Measurements from ENCODE around the gene CACYBP. TPM values are rescaled to one million over a fixed set of nuclear protein-coding genes. Genes with fewer than 3 reads are reported as not detected.

Gene CACYBP
- 142 TPM for polyA plus RNA-seq (2012; ENCODE audit: missing spikeins)

- FAIRE-seq: peak; percentile 57
- TF ChIP-seq POLR2AphosphoS5 (IDR thresholded peaks at IDR 0.05; ENCODE audit: low read depth, low read length) (no peak), TAF1 (IDR thresholded peaks at IDR 0.05; ENCODE audit: borderline replicate concordance, low read depth, low read length) (peak; percentile 33; the same call in 1 of the 2 replicates)
- no peak for DNase-seq (ENCODE audit: insufficient read length)
These were observed at the start of gene CACYBP for GRCh38 chr1:174999936-175000696. TSS of gene CACYBP (plus strand) at chr1:174999947. CDS start at chr1:175000181, 234 bp downstream.

- DNase-seq (ENCODE audit: insufficient read length): no peak
- peak; percentile 85 for FAIRE-seq
- TF ChIP-seq TAF1 (IDR thresholded peaks at IDR 0.05; ENCODE audit: borderline replicate concordance, low read depth, low read length) (no peak), POLR2A (IDR thresholded peaks at IDR 0.05; ENCODE audit: low read depth, low read length) (no peak), POLR2AphosphoS5 (IDR thresholded peaks at IDR 0.05; ENCODE audit: low read depth, low read length) (no peak)
These were observed 46.3 kb upstream of the CACYBP start for GRCh38 chr1:174953285-174954072.

- TF ChIP-seq POLR2A (IDR thresholded peaks at IDR 0.05; ENCODE audit: low read depth, low read length) (no peak), POLR2AphosphoS5 (IDR thresholded peaks at IDR 0.05; ENCODE audit: low read depth, low read length) (no peak), TAF1 (IDR thresholded peaks at IDR 0.05; ENCODE audit: borderline replicate concordance, low read depth, low read length) (no peak)
- FAIRE-seq: no peak
- DNase-seq (ENCODE audit: insufficient read length): no peak
These were observed 45.7 kb upstream of the CACYBP start for GRCh38 chr1:174954073-174954460.

- FAIRE-seq: peak; percentile 60
- TF ChIP-seq TAF1 (IDR thresholded peaks at IDR 0.05; ENCODE audit: borderline replicate concordance, low read depth, low read length) (no peak), POLR2AphosphoS5 (IDR thresholded peaks at IDR 0.05; ENCODE audit: low read depth, low read length) (no peak), POLR2A (IDR thresholded peaks at IDR 0.05; ENCODE audit: low read depth, low read length) (no peak)
- DNase-seq (ENCODE audit: insufficient read length): no peak
These were observed 44.8 kb upstream of the CACYBP start for GRCh38 chr1:174954671-174955669.

- TF ChIP-seq POLR2A (IDR thresholded peaks at IDR 0.05; ENCODE audit: low read depth, low read length): no peak
- TF ChIP-seq POLR2AphosphoS5 (IDR thresholded peaks at IDR 0.05; ENCODE audit: low read depth, low read length): no peak
- TF ChIP-seq TAF1 (IDR thresholded peaks at IDR 0.05; ENCODE audit: borderline replicate concordance, low read depth, low read length): no peak
- DNase-seq (ENCODE audit: insufficient read length): no peak
- FAIRE-seq: no peak
These were observed 43.7 kb upstream of the CACYBP start for GRCh38 chr1:174956086-174956485.

- TF ChIP-seq TAF1 (IDR thresholded peaks at IDR 0.05; ENCODE audit: borderline replicate concordance, low read depth, low read length) (no peak), POLR2AphosphoS5 (IDR thresholded peaks at IDR 0.05; ENCODE audit: low read depth, low read length) (no peak), POLR2A (IDR thresholded peaks at IDR 0.05; ENCODE audit: low read depth, low read length) (no peak)
- FAIRE-seq: no peak
- no peak for DNase-seq (ENCODE audit: insufficient read length)
These were observed 42.8 kb upstream of the CACYBP start for GRCh38 chr1:174956976-174957375.

- FAIRE-seq (no peak), DNase-seq (ENCODE audit: insufficient read length) (no peak)
- TF ChIP-seq POLR2A (IDR thresholded peaks at IDR 0.05; ENCODE audit: low read depth, low read length): no peak
- TF ChIP-seq TAF1 (IDR thresholded peaks at IDR 0.05; ENCODE audit: borderline replicate concordance, low read depth, low read length): no peak
- no peak for TF ChIP-seq POLR2AphosphoS5 (IDR thresholded peaks at IDR 0.05; ENCODE audit: low read depth, low read length)
These were observed 41.9 kb upstream of the CACYBP start for GRCh38 chr1:174957829-174958228.

- DNase-seq (ENCODE audit: insufficient read length): no peak
- no peak for FAIRE-seq
- no peak for TF ChIP-seq POLR2A (IDR thresholded peaks at IDR 0.05; ENCODE audit: low read depth, low read length)
- no peak for TF ChIP-seq TAF1 (IDR thresholded peaks at IDR 0.05; ENCODE audit: borderline replicate concordance, low read depth, low read length)
- no peak for TF ChIP-seq POLR2AphosphoS5 (IDR thresholded peaks at IDR 0.05; ENCODE audit: low read depth, low read length)
These were observed 41.4 kb upstream of the CACYBP start for GRCh38 chr1:174958396-174958795.

GRCh38 chr1:174960362-174960761 is 39.4 kb upstream of the CACYBP start:
- TF ChIP-seq POLR2AphosphoS5 (IDR thresholded peaks at IDR 0.05; ENCODE audit: low read depth, low read length): no peak
- TF ChIP-seq TAF1 (IDR thresholded peaks at IDR 0.05; ENCODE audit: borderline replicate concordance, low read depth, low read length): no peak
- TF ChIP-seq POLR2A (IDR thresholded peaks at IDR 0.05; ENCODE audit: low read depth, low read length): no peak
- DNase-seq (ENCODE audit: insufficient read length) (no peak), FAIRE-seq (no peak)

- no peak for FAIRE-seq
- no peak for DNase-seq (ENCODE audit: insufficient read length)
- TF ChIP-seq POLR2AphosphoS5 (IDR thresholded peaks at IDR 0.05; ENCODE audit: low read depth, low read length) (no peak), TAF1 (IDR thresholded peaks at IDR 0.05; ENCODE audit: borderline replicate concordance, low read depth, low read length) (no peak), POLR2A (IDR thresholded peaks at IDR 0.05; ENCODE audit: low read depth, low read length) (no peak)
These were observed 36.1 kb upstream of the CACYBP start for GRCh38 chr1:174963529-174964125.
